GM10248 (cell line): Measurements from ENCODE around the gene SKOR2.

Experiments used
- CTCF ChIA-PET: fragments of 300-600 bp; sonication (Branson Sonifier 250); formaldehyde crosslinking; extraction: SDS; loops from one replicate; lab custom pipeline; 2021; ENCODE audit warnings: antibody characterized with exemption; lab: Yijun Ruan, JAX
- POLR2A ChIA-PET: fragments of 350-650 bp; sonication (Branson Sonifier 250); formaldehyde crosslinking; extraction: SDS; loops from one replicate; lab custom pipeline; 2020; ENCODE audit warnings: antibody characterized with exemption; lab: Yijun Ruan, JAX
- DNase-seq: peaks from one replicate; pipeline ENCODE4 v3.0.0; 2012; ENCODE audit errors: extremely low spot score
- CTCF ChIP-seq: IDR thresholded peaks from 2 replicates; pipeline ENCODE4 v1.5.1; 2012; ENCODE audit warnings: mild to moderate bottlenecking, low read depth; ENCODE audit errors: extremely low read depth, missing control alignments, control extremely low read depth

The SKOR2 gene

GRCh38 chr18:47263430-47264307 is 12.2 kb upstream of the SKOR2 start:
- POLR2A ChIA-PET, result no interaction called here
- no peak for DNase-seq
- no peak for TF ChIP-seq CTCF
- CTCF ChIA-PET, result no interaction called here

GRCh38 chr18:47263150-47263429 is 11.6 kb upstream of the SKOR2 start:
- no peak for DNase-seq
- no peak for TF ChIP-seq CTCF
- CTCF ChIA-PET, result no interaction called here
- POLR2A ChIA-PET, result no interaction called here

- DNase-seq, result no peak
- TF ChIP-seq CTCF, result no peak
- POLR2A ChIA-PET, result no interaction called here
- CTCF ChIA-PET, result no interaction called here
Observed at GRCh38 chr18:47262301-47263149, 11.1 kb upstream of the SKOR2 start.

GRCh38 chr18:47261902-47262300 is 10.4 kb upstream of the SKOR2 start:
- POLR2A ChIA-PET, result no interaction called here
- no peak for DNase-seq
- no peak for TF ChIP-seq CTCF
- CTCF ChIA-PET, result no interaction called here

- ChIA-PET CTCF (interaction anchor here (0.9 kb wide), 1 partner anchor 17 kb away, joined by 3 read pairs; no protein-coding TSS in a partner anchor), POLR2A (no interaction called here)
- no peak for DNase-seq
- TF ChIP-seq CTCF, result no peak
Observed at GRCh38 chr18:47260924-47261701, 9.7 kb upstream of the SKOR2 start.
